Activated B cell treated with CpG ODN at 0.5 μM for 24 hours (primary cell): Measurements from ENCODE around the gene DTX3. TPM values are rescaled to one million over a fixed set of nuclear protein-coding genes. Genes with fewer than 3 reads are reported as not detected.

ENCODE experiments used
- ATAC-seq: fragments of 200-7000 bp; cut with Tn5 transposase; one replicate; pipeline ENCODE4 v1.10.0; 2021; ENCODE audit warnings: low read depth, mild to moderate bottlenecking, moderate library complexity
- CTCF ChIA-PET: fragments of 350-600 bp; sonication (Branson Sonifier 250); formaldehyde crosslinking; loops from one replicate; lab custom pipeline; 2021; ENCODE audit warnings: antibody characterized with exemption; lab: Charles Lee
- POLR2A ChIA-PET: fragments of 350-600 bp; sonication (Branson Sonifier 250); formaldehyde crosslinking; loops from one replicate; lab custom pipeline; 2021; ENCODE audit warnings: antibody characterized with exemption; lab: Charles Lee
- DNase-seq: peaks from one replicate; pipeline ENCODE4 v3.0.0; 2022
- H3K27ac Mint-ChIP-seq: one replicate; pipeline ENCODE4 v1.8.0; 2020; ENCODE audit warnings: mixed read lengths
- H3K27me3 Mint-ChIP-seq: one replicate; pipeline ENCODE4 v1.8.0; 2021; ENCODE audit warnings: mixed read lengths
- H3K36me3 Mint-ChIP-seq: one replicate; pipeline ENCODE4 v1.8.0; 2021; ENCODE audit warnings: low read depth, mixed read lengths
- H3K4me1 Mint-ChIP-seq: one replicate; pipeline ENCODE4 v1.8.0; 2021; ENCODE audit warnings: mixed read lengths
- H3K4me3 Mint-ChIP-seq: one replicate; pipeline ENCODE4 v1.8.0; 2020; ENCODE audit warnings: mild to moderate bottlenecking, mixed read lengths
- H3K9me3 Mint-ChIP-seq: one replicate; pipeline ENCODE4 v1.8.0; 2020; ENCODE audit warnings: mixed read lengths
- CTCF ChIP-seq: fragments of 200-600 bp; IDR thresholded peaks from one replicate; pipeline ENCODE4 v1.8.0; 2022; ENCODE audit warnings: antibody characterized with exemption, mild to moderate bottlenecking
- intact Hi-C: fragments of 100-400 bp; cut with micrococcal nuclease; formaldehyde crosslinking; loops from one replicate; pipeline ENCODE4 v1.15.1; 2024
- total RNA-seq: library from RNA; stranded (reverse); gene quantifications from 2 replicates; pipeline ENCODE4 v1.2.3, GENCODE V29; 2022

The DTX3 gene
- total RNA-seq, 1 donor from 2014 or later, result 3.7 TPM

GRCh38 chr12:57577981-57578758 is 26.5 kb upstream of the DTX3 start:
- Mint-ChIP-seq H3K27me3 (peaks cover 8% of the 10 kb centered on the region), H3K36me3 (no peaks in the 10 kb centered on the region), H3K9me3 (no peaks in the 10 kb centered on the region), H3K4me1 (peaks cover under 1% of the 10 kb centered on the region), H3K27ac (no peak overlapping the region), H3K4me3 (no peak overlapping the region)
- TF ChIP-seq CTCF, result no peak
- ChIA-PET CTCF (interaction anchor here (1.1 kb wide), 1 partner anchor 60 kb away, joined by 3 read pairs; no protein-coding TSS in a partner anchor), POLR2A (interaction anchor here (0.6 kb wide), 1 partner anchor 197 kb away, joined by 3 read pairs; no protein-coding TSS in a partner anchor)
- intact Hi-C loops, result no loop called here
- no peak for DNase-seq
- ATAC-seq, result no peak

GRCh38 chr12:57579011-57579410 is 25.6 kb upstream of the DTX3 start:
- H3K36me3 Mint-ChIP-seq, result no peaks in the 10 kb centered on the region
- POLR2A ChIA-PET, result no interaction called here

GRCh38 chr12:57579677-57580465 is 24.8 kb upstream of the DTX3 start:
- intact Hi-C loops, result no loop called here
- CTCF ChIA-PET, result interaction anchor here (6.6 kb wide), 1 partner anchor 42 kb away, joined by 126 read pairs; no protein-coding TSS in a partner anchor
- H3K4me3 Mint-ChIP-seq, result no peak overlapping the region
- no peaks in the 10 kb centered on the region for H3K36me3 Mint-ChIP-seq
- DNase-seq, result no peak
- H3K27me3 Mint-ChIP-seq, result peaks cover 15% of the 10 kb centered on the region
- H3K4me1 Mint-ChIP-seq, result peaks cover 4% of the 10 kb centered on the region
- TF ChIP-seq CTCF, result no peak
- no peak overlapping the region for H3K27ac Mint-ChIP-seq
- POLR2A ChIA-PET, result no interaction called here
- no peaks in the 10 kb centered on the region for H3K9me3 Mint-ChIP-seq
- ATAC-seq, result no peak

More at GRCh38 chr12:57579011-57579410, 25.6 kb upstream of the DTX3 start:
- Mint-ChIP-seq H3K9me3 (no peaks in the 10 kb centered on the region), H3K4me1 (peaks cover 4% of the 10 kb centered on the region), H3K4me3 (no peak overlapping the region), H3K27ac (no peak overlapping the region), H3K27me3 (peaks cover 13% of the 10 kb centered on the region)
- CTCF ChIA-PET, result no interaction called here
- DNase-seq (no peak), ATAC-seq (no peak)
- intact Hi-C loops, result no loop called here
- no peak for TF ChIP-seq CTCF

- H3K4me3 Mint-ChIP-seq, result no peak overlapping the region
- no peak for TF ChIP-seq CTCF
- DNase-seq (no peak), ATAC-seq (no peak)
- ChIA-PET CTCF (interaction anchor here (6.6 kb wide), 1 partner anchor 42 kb away, joined by 126 read pairs; no protein-coding TSS in a partner anchor), POLR2A (no interaction called here)
- no peaks in the 10 kb centered on the region for H3K9me3 Mint-ChIP-seq
- H3K27ac Mint-ChIP-seq, result no peak overlapping the region
- intact Hi-C loops, result no loop called here
- peaks cover 4% of the 10 kb centered on the region for H3K4me1 Mint-ChIP-seq
- no peaks in the 10 kb centered on the region for H3K36me3 Mint-ChIP-seq
- peaks cover 13% of the 10 kb centered on the region for H3K27me3 Mint-ChIP-seq
Observed at GRCh38 chr12:57580466-57580795, 24.2 kb upstream of the DTX3 start.

DNA sequence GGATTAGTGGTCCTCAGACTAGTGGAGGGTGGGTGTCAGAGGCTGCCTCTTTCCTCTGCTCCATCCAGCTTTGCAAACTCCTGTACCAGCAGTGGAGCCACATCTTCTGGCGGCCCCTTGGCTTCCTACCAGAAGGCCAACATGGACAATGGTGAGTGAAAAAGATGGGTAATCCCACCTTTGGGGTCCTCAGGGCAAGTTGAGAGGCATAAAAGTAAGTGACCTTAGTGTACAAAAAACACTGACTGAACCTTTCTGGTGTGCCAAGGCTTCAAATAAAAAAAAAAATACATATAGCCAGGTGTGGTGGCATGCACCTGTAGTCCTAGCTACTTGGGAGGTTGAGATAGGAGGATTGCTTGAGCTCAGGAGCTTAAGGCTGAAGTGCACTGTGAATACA is 22.8 kb upstream of the DTX3 start:
- TF ChIP-seq CTCF, result no peak
- Mint-ChIP-seq H3K27ac (no peak overlapping the region), H3K9me3 (no peaks in the 10 kb centered on the region), H3K27me3 (peaks cover 12% of the 10 kb centered on the region), H3K36me3 (no peaks in the 10 kb centered on the region), H3K4me1 (peaks cover 4% of the 10 kb centered on the region), H3K4me3 (no peak overlapping the region)
- ATAC-seq, result no peak
- CTCF ChIA-PET, result interaction anchor here (1.0 to 6.6 kb wide), 5 partner anchors 11 to 56 kb away, joined by 3 to 126 read pairs (median 27); partner anchors contain the start of genes B4GALNT1 and PIP4K2C
- intact Hi-C loops, result loop anchor here (2.0 kb wide), 1 partner anchor 59 kb away; the partner anchor contains the start of gene MBD6
- POLR2A ChIA-PET, result no interaction called here
- DNase-seq, result no peak
